H9 (cell line): ENCODE data around the gene SLC4A9. TPM values are rescaled to one million over a fixed set of nuclear protein-coding genes. Genes with fewer than 3 reads are reported as not detected.

Source experiments
- DNase-seq: peaks from one replicate; pipeline ENCODE4 v3.0.0-alpha.2; 2017
- H2AFZ ChIP-seq: one replicate; pipeline ENCODE4 v1.6.1; 2013; ENCODE audit warnings: mild to moderate bottlenecking, low read length, control low read depth, moderate library complexity
- H2AK5ac ChIP-seq: 2 replicates; pipeline ENCODE4 v1.6.1; 2013; ENCODE audit warnings: low read length, control low read depth, mixed read lengths; ENCODE audit not compliant: insufficient read length
- H2BK120ac ChIP-seq: one replicate; pipeline ENCODE4 v1.6.1; 2013; ENCODE audit warnings: low read depth, mild to moderate bottlenecking, low read length, control low read depth, inconsistent platforms; ENCODE audit not compliant: poor library complexity, severe bottlenecking
- H2BK12ac ChIP-seq: 2 replicates; pipeline ENCODE4 v1.6.1; 2013; ENCODE audit warnings: low read length, control low read depth, mixed read lengths, low read depth; ENCODE audit not compliant: insufficient read length
- H2BK15ac ChIP-seq: 2 replicates; pipeline ENCODE4 v1.6.1; 2013; ENCODE audit warnings: low read depth, low read length, control low read depth
- H2BK20ac ChIP-seq: one replicate; pipeline ENCODE4 v1.6.1; 2013; ENCODE audit warnings: low read depth, mild to moderate bottlenecking, low read length, control low read depth, inconsistent platforms; ENCODE audit not compliant: poor library complexity, severe bottlenecking
- H2BK5ac ChIP-seq: 2 replicates; pipeline ENCODE4 v1.6.1; 2013; ENCODE audit warnings: low read length, control low read depth, mixed read lengths; ENCODE audit not compliant: insufficient read length
- H3K14ac ChIP-seq: 2 replicates; pipeline ENCODE4 v1.6.1; 2013; ENCODE audit warnings: low read length, control low read depth; ENCODE audit not compliant: insufficient read depth
- H3K18ac ChIP-seq: 2 replicates; pipeline ENCODE4 v1.6.1; 2013; ENCODE audit warnings: low read depth, mild to moderate bottlenecking, mixed read lengths, low read length, control low read depth; ENCODE audit not compliant: insufficient read length
- H3K23ac ChIP-seq: 2 replicates; pipeline ENCODE4 v1.6.1; 2013; ENCODE audit warnings: low read length, control low read depth, mixed read lengths, low read depth; ENCODE audit not compliant: insufficient read length
- H3K23me2 ChIP-seq: 2 replicates; pipeline ENCODE4 v1.6.1; 2013; ENCODE audit warnings: low read depth, mild to moderate bottlenecking, mixed read lengths, low read length, control low read depth; ENCODE audit not compliant: insufficient read length, poor library complexity, severe bottlenecking
- H3K27ac ChIP-seq: 2 replicates; pipeline ENCODE4 v1.5.1; 2013; ENCODE audit warnings: low read length, control low read depth, mixed read lengths, low read depth; ENCODE audit not compliant: insufficient read length
- H3K27me3 ChIP-seq: 2 replicates; pipeline ENCODE4 v1.6.1; 2013; ENCODE audit warnings: low read length, control low read depth, inconsistent platforms; ENCODE audit not compliant: insufficient read depth
- H3K4ac ChIP-seq: 2 replicates; pipeline ENCODE4 v1.6.1; 2013; ENCODE audit warnings: low read depth, mild to moderate bottlenecking, control low read depth, inconsistent platforms, low read length, moderate library complexity
- H3K4me1 ChIP-seq: 2 replicates; pipeline ENCODE4 v1.6.1; 2013; ENCODE audit warnings: low read length, control low read depth, inconsistent platforms; ENCODE audit not compliant: insufficient read depth
- H3K4me2 ChIP-seq: 2 replicates; pipeline ENCODE4 v1.6.1; 2013; ENCODE audit warnings: low read length, control low read depth, mixed read lengths; ENCODE audit not compliant: insufficient read length, insufficient read depth
- H3K56ac ChIP-seq: 2 replicates; pipeline ENCODE4 v1.6.1; 2013; ENCODE audit warnings: low read depth, mild to moderate bottlenecking, mixed read lengths, low read length, control low read depth; ENCODE audit not compliant: insufficient read length
- H3K79me1 ChIP-seq: 2 replicates; pipeline ENCODE4 v1.6.1; 2013; ENCODE audit warnings: low read depth, mild to moderate bottlenecking, moderate library complexity, low read length, control low read depth, inconsistent platforms; ENCODE audit not compliant: insufficient read depth, poor library complexity, severe bottlenecking
- H3K79me2 ChIP-seq: 2 replicates; pipeline ENCODE4 v1.6.1; 2013; ENCODE audit warnings: low read length, control low read depth, inconsistent platforms; ENCODE audit not compliant: insufficient read depth
- H3K9ac ChIP-seq: 2 replicates; pipeline ENCODE4 v1.6.1; 2013; ENCODE audit warnings: low read length, control low read depth, mixed read lengths; ENCODE audit not compliant: insufficient read length; ENCODE audit errors: extremely low read depth
- H3K9me3 ChIP-seq: one replicate; pipeline ENCODE4 v1.6.1; 2013; ENCODE audit warnings: low read depth, low read length, inconsistent platforms; ENCODE audit not compliant: control insufficient read depth
- H3T11ph ChIP-seq: one replicate; pipeline ENCODE4 v1.6.1; 2013; ENCODE audit warnings: mild to moderate bottlenecking, low read length, control low read depth, inconsistent platforms
- H4K20me1 ChIP-seq: one replicate; pipeline ENCODE4 v1.6.1; 2013; ENCODE audit not compliant: control insufficient read depth, insufficient read length, insufficient read depth
- H4K5ac ChIP-seq: 2 replicates; pipeline ENCODE4 v1.6.1; 2013; ENCODE audit warnings: low read depth, mild to moderate bottlenecking, mixed read lengths, low read length, control low read depth; ENCODE audit not compliant: insufficient read length
- H4K8ac ChIP-seq: replicated peaks from 2 replicates; pipeline ENCODE4 v1.6.1; 2013; ENCODE audit warnings: low read length, control low read depth, mixed read lengths, low read depth; ENCODE audit not compliant: insufficient read length
- H4K91ac ChIP-seq: 2 replicates; pipeline ENCODE4 v1.6.1; 2013; ENCODE audit warnings: low read depth, mild to moderate bottlenecking, moderate library complexity, mixed read lengths, low read length, control low read depth; ENCODE audit not compliant: insufficient read length
- H3K27ac Mint-ChIP-seq, 3 experiments: 2 replicates in 2 of 3; 3 replicates in 1 of 3; pipeline ENCODE4 v1.8.0; 2020 to 2021; ENCODE audit warnings: mixed read lengths in 3 of 3, mild to moderate bottlenecking in 1 of 3, moderate library complexity in 1 of 3
- H3K27me3 Mint-ChIP-seq: 2 replicates; pipeline ENCODE4 v1.8.0; 2021; ENCODE audit warnings: low read depth, mild to moderate bottlenecking, moderate library complexity, mixed read lengths
- H3K36me3 Mint-ChIP-seq, 3 experiments: 2 replicates in 2 of 3; 3 replicates in 1 of 3; pipeline ENCODE4 v1.8.0; 2020 to 2021; ENCODE audit warnings: low read depth in 3 of 3, mixed read lengths in 3 of 3; ENCODE audit not compliant: insufficient read depth in 1 of 3
- H3K4me1 Mint-ChIP-seq, 2 experiments: 2 replicates each; pipeline ENCODE4 v1.8.0; 2020; ENCODE audit warnings: mixed read lengths in 2 of 2
- H3K4me3 Mint-ChIP-seq, 2 experiments: 2 replicates in 1 of 2; 3 replicates in 1 of 2; pipeline ENCODE4 v1.8.0; 2020 to 2021; ENCODE audit warnings: mild to moderate bottlenecking in 2 of 2, mixed read lengths in 2 of 2, moderate library complexity in 1 of 2
- H3K9me3 Mint-ChIP-seq, 2 experiments: 2 replicates in 1 of 2; 3 replicates in 1 of 2; pipeline ENCODE4 v1.8.0; 2020; ENCODE audit warnings: mild to moderate bottlenecking in 2 of 2, mixed read lengths in 2 of 2, moderate library complexity in 1 of 2
- WGBS: extraction: QIAGEN DNeasy Blood & Tissue Kit; methylation state at CpG from one replicate; pipeline ENCODE4 v1.1.7; 2013; ENCODE audit warnings: missing lambda C conversion rate, low lambda C conversion rate, mixed read lengths; ENCODE audit not compliant: insufficient read length; ENCODE audit errors: extremely low coverage; 5-methylcytosine and 5-hydroxymethylcytosine counted together
- total RNA-seq: library from RNA; stranded (reverse); gene quantifications from 2 replicates; pipeline ENCODE4 v1.2.1, GENCODE V29; 2021
- TF ChIP-seq, protein P1 (sequence below): fragments of 200-600 bp; sonication (generic); conservative IDR thresholded peaks from 3 replicates; pipeline ENCODE4 v1.8.0; 2021; ENCODE audit warnings: antibody characterized with exemption, mild to moderate bottlenecking

Gene SLC4A9
- total RNA-seq, 1 experiment from 2014 or later, result 0.07 TPM

DNA sequence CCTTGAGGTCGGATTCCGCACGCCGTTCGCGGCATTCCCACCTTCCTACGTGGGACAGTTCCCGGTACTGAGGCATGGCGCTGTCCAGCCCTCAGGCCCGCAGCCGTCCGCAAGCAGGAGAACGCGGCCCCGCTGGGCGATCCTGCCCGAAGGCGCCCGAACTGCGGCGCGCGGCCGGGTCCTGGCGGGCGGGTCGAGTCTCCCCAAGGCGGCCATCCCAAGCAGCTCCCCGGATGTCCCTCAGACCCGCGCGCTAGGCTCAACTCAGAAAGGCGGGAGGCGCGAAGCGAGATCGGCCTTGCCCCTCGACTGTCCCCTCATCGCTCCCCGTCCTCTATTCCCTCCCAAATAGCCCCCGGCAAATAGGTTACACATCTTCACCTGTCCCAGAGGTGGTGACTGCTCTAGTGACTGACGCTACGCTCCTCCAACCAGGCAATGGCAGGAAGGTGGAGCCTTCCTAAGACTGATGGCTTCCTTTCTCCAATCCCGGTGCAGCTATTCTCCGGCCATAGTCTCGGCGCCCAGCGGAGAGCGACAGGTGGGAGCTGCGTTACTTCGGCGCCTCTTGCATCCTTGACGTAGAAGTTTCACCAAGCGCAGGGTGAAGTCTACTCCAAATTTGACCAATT is 40.9 kb downstream of the SLC4A9 start:
- H3K4ac ChIP-seq, result no peak overlapping the region
- H3K4me2 ChIP-seq, result peak overlapping the region; percentile 96
- no peak overlapping the region for H2BK15ac ChIP-seq
- H2AFZ ChIP-seq, result peak overlapping the region; percentile 40
- H3K4me3 Mint-ChIP-seq, result no peak overlapping the region
- H3K23me2 ChIP-seq, result peaks cover 11% of the 10 kb centered on the region
- H3K14ac ChIP-seq, result peak overlapping the region; percentile 69
- no peak overlapping the region for H2BK120ac ChIP-seq
- peak overlapping the region; percentile 79 for H3K27ac ChIP-seq
- TF ChIP-seq, protein P1, sequence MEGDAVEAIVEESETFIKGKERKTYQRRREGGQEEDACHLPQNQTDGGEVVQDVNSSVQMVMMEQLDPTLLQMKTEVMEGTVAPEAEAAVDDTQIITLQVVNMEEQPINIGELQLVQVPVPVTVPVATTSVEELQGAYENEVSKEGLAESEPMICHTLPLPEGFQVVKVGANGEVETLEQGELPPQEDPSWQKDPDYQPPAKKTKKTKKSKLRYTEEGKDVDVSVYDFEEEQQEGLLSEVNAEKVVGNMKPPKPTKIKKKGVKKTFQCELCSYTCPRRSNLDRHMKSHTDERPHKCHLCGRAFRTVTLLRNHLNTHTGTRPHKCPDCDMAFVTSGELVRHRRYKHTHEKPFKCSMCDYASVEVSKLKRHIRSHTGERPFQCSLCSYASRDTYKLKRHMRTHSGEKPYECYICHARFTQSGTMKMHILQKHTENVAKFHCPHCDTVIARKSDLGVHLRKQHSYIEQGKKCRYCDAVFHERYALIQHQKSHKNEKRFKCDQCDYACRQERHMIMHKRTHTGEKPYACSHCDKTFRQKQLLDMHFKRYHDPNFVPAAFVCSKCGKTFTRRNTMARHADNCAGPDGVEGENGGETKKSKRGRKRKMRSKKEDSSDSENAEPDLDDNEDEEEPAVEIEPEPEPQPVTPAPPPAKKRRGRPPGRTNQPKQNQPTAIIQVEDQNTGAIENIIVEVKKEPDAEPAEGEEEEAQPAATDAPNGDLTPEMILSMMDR, result no peak
- H3K56ac ChIP-seq, result no peak overlapping the region
- no peak overlapping the region for H4K91ac ChIP-seq
- H3K9me3 Mint-ChIP-seq, result no peaks in the 10 kb centered on the region; a peak in 1 of 5 replicates
- no peak overlapping the region for H2BK12ac ChIP-seq
- H3K79me2 ChIP-seq, result peaks cover 33% of the 10 kb centered on the region; the same call in 1 of the 2 replicates
- H2BK20ac ChIP-seq, result no peak overlapping the region
- no peak overlapping the region for H4K8ac ChIP-seq
- H3K27me3 Mint-ChIP-seq, result no peaks in the 10 kb centered on the region
- no peak overlapping the region for H3T11ph ChIP-seq
- peak overlapping the region; percentile 78 for H3K18ac ChIP-seq
- H3K27ac Mint-ChIP-seq, result peak overlapping the region; percentile 93 to 96 (median 95); a peak in 6 of 7 replicates
- peak overlapping the region; percentile 82 for H3K9ac ChIP-seq
- peaks cover 16 to 44% of the 10 kb centered on the region in 2 experiments for H3K4me1 Mint-ChIP-seq
- H4K20me1 ChIP-seq, result peaks cover 4% of the 10 kb centered on the region
- no CpG with 5 or more reads among the region's 54 CpGs for WGBS
- peaks cover 2 to 16% (median 5%) of the 10 kb centered on the region in 3 experiments; a peak in 5 of 7 replicates for H3K36me3 Mint-ChIP-seq
- H2AK5ac ChIP-seq, result no peak overlapping the region
- no peaks in the 10 kb centered on the region for H3K27me3 ChIP-seq
- H3K9me3 ChIP-seq, result no peaks in the 10 kb centered on the region
- no peak overlapping the region for H3K23ac ChIP-seq
- H3K79me1 ChIP-seq, result no peaks in the 10 kb centered on the region
- no peaks in the 10 kb centered on the region for H3K4me1 ChIP-seq
- peak; percentile 98 for DNase-seq
- peak overlapping the region; percentile 6 for H4K5ac ChIP-seq
- H2BK5ac ChIP-seq, result peak overlapping the region; percentile 56
